DND-41 (cell line): ENCODE measurements around the gene FNDC11.

Source experiments
- CTCF ChIP-seq: IDR thresholded peaks from 2 replicates; pipeline ENCODE4 v1.5.1; 2012; ENCODE audit warnings: borderline replicate concordance, low read length, moderate library complexity, mild to moderate bottlenecking; ENCODE audit not compliant: poor library complexity, severe bottlenecking; ENCODE audit errors: extremely low read depth
- EZH2 ChIP-seq: IDR thresholded peaks from 3 replicates; pipeline ENCODE4 v1.6.1; 2012; ENCODE audit warnings: borderline replicate concordance, low read depth, mild to moderate bottlenecking, moderate library complexity, low read length, inconsistent platforms; ENCODE audit not compliant: severe bottlenecking

GRCh38 chr20:63549679-63550282 lies 4.2 kb upstream of the FNDC11 start:
- TF ChIP-seq CTCF (no peak), EZH2 (no peak)
